ENCODE measurements around the gene CCT6A. TPM values are rescaled to one million over a fixed set of nuclear protein-coding genes. Genes with fewer than 3 reads are reported as not detected.
A peak's percentile ranks its signal among the peaks of the same experiment; 100 is the strongest.

Gene CCT6A
- total and polyA plus RNA-seq, 2 of the 4 experiments (the other 2 are of a cell fraction): 135 to 265 TPM

- no peaks in the 10 kb centered on the region for H4K20me1 ChIP-seq (ENCODE audit: insufficient read depth, low read length)
- TF ChIP-seq FOS (IDR thresholded peaks at IDR 0.05; ENCODE audit: low read depth, low read length) (no peak), MAFK (IDR thresholded peaks at IDR 0.05; ENCODE audit: low read depth, low read length) (peak; percentile 88), BHLHE40 (IDR thresholded peaks at IDR 0.05; ENCODE audit: low read depth, low read length) (no peak), MAZ (IDR thresholded peaks at IDR 0.05; ENCODE audit: borderline replicate concordance, low read depth, low read length) (no peak)
- H4K8ac ChIP-seq (ENCODE audit: low read depth in 2 of 2, low read length in 2 of 2): no peak overlapping the region; a peak in 1 of 4 replicates
- CTCF ChIA-PET: no interaction called here
- H2AFZ ChIP-seq (replicated peaks; ENCODE audit: low read length, poor library complexity): no peak overlapping the region
- DNase-seq (no peak), ATAC-seq (ENCODE audit: low read depth) (no peak)
- H3K79me1 ChIP-seq (ENCODE audit: low read depth in 1 of 2, low read length in 2 of 2): peaks cover 36 to 44% of the 10 kb centered on the region in 2 experiments
- H3K4me3 ChIP-seq (ENCODE audit: insufficient read depth, low read depth, low read length): no peak overlapping the region
- no peak overlapping the region for H3K27ac ChIP-seq (ENCODE audit: insufficient read depth, low read length)
- 92% methylated on average over 4 of the region's 9 CpGs; no CpG with 5 or more reads in 1 of the 2 experiments for WGBS, 2 experiments (ENCODE audit: extremely low coverage in 2 of 2, insufficient read length in 1 of 2)
- H3K27me3 ChIP-seq (ENCODE audit: control insufficient read depth, insufficient read depth, low read length): no peaks in the 10 kb centered on the region
- no peak overlapping the region for H3K18ac ChIP-seq (ENCODE audit: low read depth, low read length)
- intact Hi-C loops (cut with micrococcal nuclease): loop anchor here (5.0 kb wide), 1 partner anchor 46 kb away; no protein-coding TSS in a partner anchor
- no peak overlapping the region for H2BK5ac ChIP-seq (ENCODE audit: low read depth, low read length, poor library complexity, severe bottlenecking)
- no peak overlapping the region for H4K5ac ChIP-seq (ENCODE audit: low read depth, low read length)
- in situ Hi-C loops (cut with MboI; ENCODE audit: low sequenced_read_pairs): no loop called here
- dilution Hi-C loops (cut with HindIII; ENCODE audit: low sequenced_read_pairs, unreplicated experiment): no loop called here
- H3K4me1 ChIP-seq (ENCODE audit: control insufficient read depth, insufficient read depth, low read length): peaks cover 4% of the 10 kb centered on the region; the same call in 1 of the 2 replicates
- no peak overlapping the region for H2BK120ac ChIP-seq (ENCODE audit: low read depth, low read length)
- H2AK5ac ChIP-seq (ENCODE audit: low read depth, low read length): no peak overlapping the region
- no peak overlapping the region for H3K14ac ChIP-seq (replicated peaks; ENCODE audit: low read depth, low read length)
- H3K56ac ChIP-seq (ENCODE audit: extremely low read depth, insufficient read depth, low read length): no peak overlapping the region
- H2BK15ac ChIP-seq (ENCODE audit: low read depth, low read length): no peak overlapping the region
- no peak overlapping the region for H2AK9ac ChIP-seq (replicated peaks; ENCODE audit: low read depth, low read length, poor library complexity)
- POLR2A ChIA-PET (ENCODE audit: unreplicated experiment): no interaction called here
- H3K36me3 ChIP-seq (ENCODE audit: control insufficient read depth, insufficient read depth, low read length): peaks cover 26% of the 10 kb centered on the region
- H3K9ac ChIP-seq (ENCODE audit: low read depth, low read length): no peak overlapping the region
- no peak overlapping the region for H4K91ac ChIP-seq (ENCODE audit: insufficient read depth, low read depth, low read length)
- no peak overlapping the region for H3K23ac ChIP-seq (ENCODE audit: low read depth, low read length)
- no peak overlapping the region for H3K4ac ChIP-seq (ENCODE audit: low read depth, low read length)
- H2BK20ac ChIP-seq (ENCODE audit: low read depth, low read length): no peak overlapping the region
- H3K4me2 ChIP-seq (ENCODE audit: low read depth, low read length): no peak overlapping the region
- 0 out of 2 replicates have a peak, but pooled peaks cover 2% of the 10 kb centered on the region for H3K9me1 ChIP-seq (ENCODE audit: insufficient read depth, low read length)
- BruUV-seq (replicated peaks): no TSS peak
- no peaks in the 10 kb centered on the region for H3K9me3 ChIP-seq (ENCODE audit: control insufficient read depth, insufficient read depth, low read length)
Observed at GRCh38 chr7:56053379-56053778, 1.8 kb downstream of the CCT6A start.
